ENCODE results near the gene KRTAP22-2.

Gene KRTAP22-2

DNA sequence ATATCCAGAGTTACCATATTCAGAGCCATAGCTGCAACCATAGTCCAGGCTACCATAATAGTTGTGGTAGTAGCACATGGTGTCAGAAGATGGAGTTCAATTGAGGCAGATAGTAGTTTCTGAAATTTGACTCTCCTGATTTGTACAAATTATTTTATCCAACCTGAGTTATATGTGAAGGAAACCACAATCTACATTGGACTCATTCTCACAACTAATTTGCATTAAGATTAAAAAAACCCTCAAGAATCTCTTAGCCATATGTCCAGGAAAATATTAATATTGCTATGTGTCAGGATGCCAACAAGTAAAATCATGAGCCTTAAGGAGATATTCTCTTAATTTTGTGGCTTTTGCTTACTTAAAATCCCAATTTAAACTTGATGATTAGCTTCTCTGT is at the start of gene KRTAP22-2:
KRTAP22-2 (minus strand) TSS at position 101 of the 400 bp plus-strand sequence.
- no peak for DNase-seq (ENCODE audit: low read depth)

DNA sequence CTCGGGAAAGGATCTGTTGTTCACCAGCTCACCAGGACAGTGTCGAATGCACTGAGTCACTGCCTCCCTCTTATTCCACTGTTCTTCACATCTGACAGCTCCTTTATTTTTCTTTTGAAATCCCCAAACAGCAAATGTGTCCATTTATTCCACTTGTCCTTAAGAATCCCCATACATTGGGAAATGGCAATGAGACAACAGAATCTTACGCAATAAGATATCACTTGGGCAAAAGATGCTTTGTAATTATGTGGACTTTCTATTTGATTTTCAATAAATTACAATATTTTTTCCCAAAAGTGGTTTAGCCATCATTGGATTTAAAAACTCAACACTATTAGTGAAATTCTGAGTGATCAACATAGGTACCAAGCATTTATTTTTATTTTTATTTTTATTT is 48.5 kb upstream of the KRTAP22-2 start:
- DNase-seq (ENCODE audit: low read depth): no peak

DNA sequence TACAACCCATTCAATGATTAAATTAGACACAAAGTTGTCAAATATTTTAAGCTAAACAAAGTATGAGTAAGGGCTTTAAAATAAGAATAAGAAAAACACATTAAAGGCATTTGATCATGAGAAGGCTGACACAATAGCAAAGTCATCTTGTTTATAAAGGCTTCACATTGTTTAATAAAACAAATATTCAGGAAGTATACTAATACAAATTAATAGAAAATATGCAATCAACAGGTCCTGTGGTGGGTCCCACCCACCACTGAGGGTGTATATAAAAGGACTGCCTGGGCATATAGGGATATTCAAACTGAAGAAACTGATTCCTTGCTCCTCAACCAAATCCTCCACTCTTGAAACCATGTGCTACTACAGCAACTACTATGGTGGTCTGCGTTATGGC is 44.7 kb upstream of the KRTAP22-2 start, which contains the start of gene KRTAP20-2:
KRTAP20-2 (plus strand) TSS at position 301 of the 400 bp plus-strand sequence; CDS start at position 359, 58 bp downstream.
- no peak for DNase-seq (ENCODE audit: low read depth)

DNA sequence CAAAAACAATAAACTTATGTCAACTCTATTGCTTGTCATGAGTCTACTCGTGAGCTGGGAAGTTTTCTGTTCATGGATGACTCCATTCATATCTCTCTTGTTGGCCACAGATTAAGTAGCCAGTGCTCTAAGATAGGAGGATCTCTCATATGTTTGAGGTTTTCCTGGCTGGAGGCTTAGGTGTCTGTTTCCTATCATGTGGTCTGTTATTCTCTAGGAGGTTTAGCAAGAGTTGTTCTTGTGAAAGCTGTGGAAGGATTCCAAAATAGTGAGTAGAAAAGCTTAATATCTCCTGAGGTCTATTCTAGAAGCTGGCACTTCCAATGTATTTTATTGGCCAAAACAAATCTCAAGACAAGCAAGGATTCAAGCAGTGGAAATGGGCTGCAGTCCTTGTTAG is 39.0 kb upstream of the KRTAP22-2 start:
- no peak for DNase-seq (ENCODE audit: low read depth)

DNA sequence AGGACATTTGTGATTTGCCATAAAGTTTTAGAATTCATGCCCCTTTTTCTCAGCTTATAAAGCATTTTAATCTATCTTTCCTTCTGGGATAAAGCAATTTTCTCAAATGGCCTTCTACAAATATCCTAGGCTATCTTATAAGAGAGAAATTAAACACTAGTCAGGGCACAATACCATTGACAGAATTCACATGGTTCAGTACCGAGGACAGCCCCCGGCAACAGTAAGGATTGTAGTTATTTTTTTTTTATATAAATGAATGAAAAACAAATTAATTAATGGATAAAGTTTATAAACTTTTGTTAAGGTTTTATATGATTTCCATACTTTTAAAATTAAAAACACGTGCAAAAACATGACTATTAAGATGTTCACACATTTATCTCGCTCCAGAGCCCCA is 37.9 kb upstream of the KRTAP22-2 start:
- DNase-seq (ENCODE audit: low read depth): no peak

DNA sequence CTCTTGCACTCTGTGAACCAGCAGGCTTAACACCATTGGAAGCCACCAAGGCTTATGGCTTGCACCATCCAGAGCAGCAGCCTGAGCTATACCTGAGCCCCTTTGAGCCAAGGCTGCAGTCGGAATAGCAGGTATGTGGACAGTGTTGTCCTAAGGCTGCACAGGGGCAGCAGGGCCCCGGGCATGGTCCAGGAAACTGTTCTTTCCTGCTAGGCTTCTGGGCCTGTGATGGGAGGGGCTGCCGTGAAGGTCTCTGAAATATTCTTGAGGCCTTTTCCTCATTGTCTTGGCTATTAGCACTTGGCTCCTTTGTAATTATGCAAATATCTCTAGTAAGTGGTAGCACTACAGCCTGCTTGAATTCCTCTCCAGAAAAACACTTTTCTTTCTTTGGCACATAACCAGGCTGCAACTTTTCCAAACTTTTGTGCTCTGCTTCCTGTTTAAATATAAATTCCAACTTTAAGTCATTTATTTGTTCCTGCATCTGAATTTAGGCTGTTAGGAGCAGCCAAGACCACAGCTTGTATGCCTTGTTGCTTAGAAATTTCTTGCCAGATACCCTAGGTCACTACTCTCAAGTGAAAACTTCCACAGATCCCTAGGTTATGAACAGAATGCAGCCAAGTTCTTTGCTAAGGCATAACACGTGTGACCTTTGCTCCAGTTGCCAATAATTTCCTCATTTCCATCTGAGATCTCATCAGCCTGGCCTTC is 35.4 kb upstream of the KRTAP22-2 start:
- no peak for DNase-seq (ENCODE audit: low read depth)

DNA sequence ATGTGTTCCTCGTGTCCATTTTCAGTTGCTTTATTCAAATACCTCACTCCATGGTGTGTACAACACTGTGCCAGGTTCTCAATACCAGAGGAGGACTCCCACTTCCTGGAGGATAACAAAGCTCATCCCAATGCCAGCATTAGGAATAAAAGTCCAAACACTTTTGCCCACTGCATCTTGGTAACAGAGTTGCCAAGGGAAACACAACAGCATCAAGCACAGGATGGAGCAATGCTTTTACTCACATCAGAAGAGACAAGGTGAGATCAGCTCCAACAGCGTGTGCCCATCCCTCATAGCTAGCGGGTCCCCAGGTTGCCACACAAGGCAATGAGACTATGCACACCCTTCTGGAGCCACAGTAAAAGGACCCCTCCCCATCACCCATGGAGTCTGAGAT is 33.2 kb upstream of the KRTAP22-2 start:
- DNase-seq (ENCODE audit: low read depth): no peak

DNA sequence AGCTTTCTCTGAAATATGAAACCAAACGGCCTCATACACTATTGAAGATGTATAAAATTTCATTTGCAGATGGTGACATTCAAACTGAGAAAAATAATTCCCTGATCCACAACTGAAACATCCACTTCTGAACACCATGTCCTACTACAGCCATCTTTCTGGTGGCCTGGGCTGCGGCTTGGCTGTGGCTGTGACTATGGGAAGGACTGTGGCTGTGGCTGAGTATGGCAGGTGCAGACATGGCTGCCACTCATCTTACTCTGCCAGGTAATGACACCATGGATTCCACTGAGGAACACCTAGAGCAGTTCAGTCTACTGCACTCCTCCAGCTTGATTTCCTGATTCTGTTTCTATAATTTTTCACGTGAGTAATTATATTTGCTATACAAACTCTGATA is 30.3 kb upstream of the KRTAP22-2 start, which contains the start of gene KRTAP20-4:
KRTAP20-4 (plus strand) TSS at position 106 of the 400 bp plus-strand sequence.
- DNase-seq (ENCODE audit: low read depth): no peak

DNA sequence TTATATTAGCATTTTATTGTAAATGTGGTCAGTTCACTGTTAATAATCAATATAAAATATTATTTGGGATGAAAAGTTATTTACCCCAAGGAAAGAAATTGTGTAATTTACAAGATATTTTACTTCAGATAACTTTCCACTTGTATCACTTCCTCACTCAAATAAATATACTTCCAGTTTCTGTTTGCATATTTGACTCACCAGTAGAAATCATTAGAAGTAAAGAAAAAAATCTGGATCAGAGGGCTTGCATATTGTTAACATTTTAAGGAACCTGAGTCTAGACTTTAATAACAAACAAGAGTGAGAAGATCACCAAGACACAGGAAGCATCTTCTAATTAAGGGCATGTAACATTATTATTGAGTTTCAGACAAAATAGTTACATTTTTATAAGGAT is 29.9 kb upstream of the KRTAP22-2 start:
- no peak for DNase-seq (ENCODE audit: low read depth)

DNA sequence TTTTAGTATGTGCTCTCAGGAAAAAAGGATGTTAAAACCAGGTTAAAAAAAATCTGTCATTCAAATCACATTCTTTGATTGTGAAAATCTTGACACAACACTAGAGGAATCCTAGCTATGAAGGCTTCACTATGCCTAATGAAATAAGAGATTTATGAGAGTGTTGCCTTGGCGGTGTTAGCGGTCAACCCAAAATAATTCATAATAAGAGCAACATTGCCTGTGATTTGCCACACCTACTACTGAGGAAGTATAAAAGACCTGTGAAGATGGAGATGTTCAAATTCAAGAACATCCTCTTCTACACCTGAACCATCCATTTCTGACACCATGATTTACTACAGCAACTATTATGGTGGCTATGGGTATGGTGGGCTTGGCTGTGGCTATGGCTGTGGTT is 25.9 kb upstream of the KRTAP22-2 start, which contains the start of gene KRTAP20-1:
KRTAP20-1 (plus strand) TSS at position 301 of the 400 bp plus-strand sequence; CDS start at position 331, 30 bp downstream.
- DNase-seq (ENCODE audit: low read depth): no peak

DNA sequence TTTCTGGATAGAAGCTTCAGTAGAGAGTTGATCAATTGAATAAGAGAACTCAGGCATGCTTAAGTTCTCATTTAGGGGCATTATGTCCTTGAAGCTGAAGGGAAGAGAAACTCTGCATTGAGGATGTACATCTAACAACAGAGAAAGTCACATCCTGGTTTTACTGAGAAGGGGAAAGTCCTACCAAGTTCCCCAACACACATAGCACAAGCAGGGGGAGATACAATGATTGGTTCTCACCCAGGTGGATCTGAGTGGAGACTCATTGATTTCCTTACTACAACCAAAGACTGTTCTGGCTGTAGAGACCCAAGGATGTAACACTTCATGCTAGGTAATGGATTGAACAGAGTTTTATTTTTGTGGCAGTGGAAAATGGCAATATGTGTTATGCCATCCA is 25.0 kb upstream of the KRTAP22-2 start:
- no peak for DNase-seq (ENCODE audit: low read depth)

DNA sequence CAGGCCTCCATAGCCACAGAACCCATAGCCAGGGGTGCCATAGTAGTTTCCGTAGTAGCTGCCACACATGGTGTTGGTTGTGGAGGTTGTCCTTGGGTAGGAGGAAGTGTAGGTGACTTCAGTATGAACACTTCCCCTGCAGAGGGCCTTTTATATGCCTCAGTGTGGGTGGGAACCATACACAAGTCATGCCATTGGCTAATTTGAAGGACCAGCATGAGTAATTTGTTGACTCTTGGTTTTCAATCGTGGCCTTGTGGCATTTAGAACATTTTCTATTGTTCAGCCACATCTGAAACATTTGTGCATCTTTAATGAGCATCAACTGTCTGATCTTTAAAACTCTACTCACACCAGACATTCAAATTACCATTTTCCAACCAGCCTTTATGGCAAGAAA is 23.6 kb upstream of the KRTAP22-2 start, which contains the start of gene KRTAP6-1:
KRTAP6-1 (minus strand) TSS at position 95 of the 400 bp plus-strand sequence; CDS start at position 69, 26 bp downstream.
- no peak for DNase-seq (ENCODE audit: low read depth)

DNA sequence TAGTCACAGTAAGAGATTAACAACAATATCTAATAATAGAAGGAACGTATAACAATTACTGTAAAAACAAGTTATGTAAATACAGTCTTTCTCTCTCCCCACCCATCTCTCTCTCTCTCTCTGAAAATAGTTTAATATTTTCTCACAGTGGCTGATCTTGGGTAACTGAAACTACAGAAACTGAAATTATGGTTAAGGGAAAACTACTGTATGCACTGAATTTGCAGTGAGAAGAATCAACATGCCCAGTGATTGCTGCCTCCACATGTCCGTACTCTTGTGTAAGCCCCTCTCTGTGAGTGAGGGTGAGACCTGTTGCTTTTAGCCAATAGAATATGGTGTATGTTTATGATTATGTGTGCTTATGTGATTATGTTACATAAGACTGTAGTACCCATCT is 21.9 kb upstream of the KRTAP22-2 start:
- DNase-seq (ENCODE audit: low read depth): no peak

DNA sequence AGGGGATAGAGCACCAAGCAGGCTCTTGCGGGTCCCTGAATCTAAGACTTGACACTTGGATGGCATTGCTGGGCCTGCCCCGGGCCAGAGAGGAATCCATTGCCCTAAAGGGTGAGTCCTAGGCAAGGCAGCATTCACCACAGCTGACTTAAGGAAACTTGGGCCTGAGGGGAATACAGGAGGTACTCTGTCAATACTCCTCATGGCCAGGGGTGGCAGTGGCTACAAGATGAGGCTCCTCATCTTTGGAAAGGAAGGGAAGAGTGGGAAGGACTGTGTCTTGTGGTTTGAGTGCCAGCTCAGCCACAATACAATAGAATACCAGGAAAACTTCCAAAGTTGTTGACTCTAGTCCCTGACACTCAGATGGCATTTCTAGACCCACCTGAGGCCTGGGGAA is 15.8 kb upstream of the KRTAP22-2 start:
- DNase-seq (ENCODE audit: low read depth): no peak

DNA sequence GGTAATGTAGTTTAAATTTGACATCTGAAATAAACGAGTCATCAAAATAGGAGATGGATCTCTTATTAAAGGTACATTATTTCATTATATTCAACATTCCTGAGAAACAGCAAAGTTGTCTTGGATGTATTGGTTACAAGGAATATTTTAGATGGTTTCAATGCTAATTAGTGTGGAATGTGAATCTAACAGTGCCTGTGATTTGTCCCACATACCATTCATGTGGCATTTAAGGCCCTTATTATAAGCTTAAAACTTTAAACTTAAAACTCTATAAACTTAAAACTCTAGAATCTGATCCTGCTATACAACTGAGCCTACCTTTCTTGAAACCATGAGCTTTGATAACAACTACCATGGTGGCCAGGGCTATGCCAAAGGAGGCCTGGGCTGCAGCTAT is 10.6 kb upstream of the KRTAP22-2 start, which contains the start of gene KRTAP22-1:
KRTAP22-1 (plus strand) TSS at position 301 of the 400 bp plus-strand sequence.
- no peak for DNase-seq (ENCODE audit: low read depth)

DNA sequence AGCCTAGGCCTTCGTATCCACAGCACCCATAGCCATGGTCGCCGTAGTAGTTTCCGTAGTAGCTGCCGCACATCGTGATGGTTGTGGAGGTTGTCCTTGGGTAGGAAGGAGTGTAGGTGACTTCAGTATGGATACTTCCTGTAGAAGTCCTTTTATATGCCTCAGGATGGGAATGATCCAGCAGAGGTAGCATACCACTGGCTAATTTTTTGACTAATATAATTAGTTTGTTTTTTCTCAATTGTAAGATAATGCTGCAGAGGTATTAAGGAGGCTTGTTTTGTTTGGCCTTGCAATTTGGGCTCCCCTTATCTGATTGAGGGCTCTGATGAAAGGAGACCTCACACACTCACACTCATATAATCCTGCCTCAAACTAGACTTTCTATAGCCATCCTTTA is 8.6 kb upstream of the KRTAP22-2 start, which contains the start of gene KRTAP6-2:
KRTAP6-2 (minus strand) TSS at position 101 of the 400 bp plus-strand sequence; CDS start at position 73, 28 bp downstream.
- no peak for DNase-seq (ENCODE audit: low read depth)

DNA sequence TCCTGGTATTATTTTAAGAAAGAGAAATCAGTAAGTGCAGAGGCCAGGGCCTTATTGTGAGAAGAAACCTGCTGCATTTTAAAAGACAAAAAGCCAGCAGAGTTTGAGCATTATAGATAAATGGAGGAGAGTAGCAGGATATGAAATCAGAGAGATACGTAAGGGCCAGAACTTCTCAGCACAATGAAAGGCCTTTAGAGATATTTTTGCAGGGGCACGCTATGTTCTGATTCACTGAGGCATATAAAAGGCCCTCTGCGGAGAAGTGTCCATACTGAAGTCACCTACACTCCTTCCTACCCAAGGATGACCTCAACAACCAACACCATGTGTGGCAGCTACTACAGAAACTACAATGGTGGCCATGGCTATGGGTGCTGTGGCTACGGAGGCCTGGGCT is 1.9 kb upstream of the KRTAP22-2 start, which contains the start of gene KRTAP6-3:
KRTAP6-3 (plus strand) TSS at position 301 of the 400 bp plus-strand sequence; CDS start at position 307, 6 bp downstream.
- DNase-seq (ENCODE audit: low read depth): no peak

DNA sequence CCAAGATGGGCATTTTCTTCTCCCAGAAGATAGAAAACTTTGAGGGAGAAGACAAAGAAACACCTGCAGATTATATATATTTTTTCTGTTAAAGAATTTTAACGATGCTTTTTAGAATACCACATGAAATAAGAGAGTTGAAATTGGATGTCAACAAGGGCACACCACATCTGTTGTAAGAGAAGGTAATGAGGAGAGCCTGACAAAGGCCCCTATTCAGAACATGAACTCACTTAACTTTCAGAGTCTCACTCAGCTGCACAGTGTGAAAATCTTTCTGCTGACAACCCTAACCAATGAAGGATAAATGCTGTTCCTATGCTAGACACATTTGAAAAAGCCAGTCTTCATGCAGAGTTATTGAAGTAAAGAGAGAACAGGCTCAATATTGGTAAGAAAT is 7.3 kb downstream of the KRTAP22-2 start:
- no peak for DNase-seq (ENCODE audit: low read depth)

DNA sequence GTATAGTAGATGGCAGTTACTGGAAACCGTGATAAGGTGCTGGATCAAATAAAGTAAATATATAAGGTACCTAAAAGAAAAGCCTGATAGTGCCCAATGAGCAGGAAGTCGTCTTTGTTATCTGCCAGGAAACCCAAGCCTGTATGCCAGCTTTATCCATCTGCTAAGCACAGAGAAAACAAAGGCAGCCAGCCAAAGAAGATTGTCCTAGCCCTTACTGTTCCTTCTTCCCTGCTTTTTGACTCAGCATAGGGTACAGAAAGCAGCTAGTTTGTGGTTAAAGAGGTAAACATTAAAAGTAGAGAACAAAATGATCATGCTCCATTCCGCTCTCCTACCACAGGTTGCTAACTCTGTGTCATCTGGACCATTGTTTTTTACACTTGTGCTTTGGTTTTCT is 10.1 kb downstream of the KRTAP22-2 start:
- no peak for DNase-seq (ENCODE audit: low read depth)

DNA sequence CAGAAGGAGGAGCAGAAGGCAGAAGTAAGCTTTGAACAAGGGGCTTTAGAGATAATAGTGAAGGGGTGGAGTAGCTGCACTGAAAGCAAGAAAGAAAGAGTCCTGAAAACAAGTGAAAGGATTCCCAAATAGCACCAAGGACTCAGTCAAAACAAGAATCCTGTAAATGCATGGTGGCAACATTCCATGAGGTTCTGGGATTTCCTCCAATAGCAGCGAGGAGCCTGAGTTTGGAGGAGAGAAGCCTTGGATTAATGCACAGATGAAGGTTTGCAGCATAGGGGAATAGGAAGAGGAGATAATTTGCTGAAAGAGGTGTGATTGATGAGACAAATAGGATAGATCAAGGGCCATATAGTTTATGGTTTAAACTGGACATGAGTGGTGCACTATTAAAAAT is 10.9 kb downstream of the KRTAP22-2 start:
- no peak for DNase-seq (ENCODE audit: low read depth)

DNA sequence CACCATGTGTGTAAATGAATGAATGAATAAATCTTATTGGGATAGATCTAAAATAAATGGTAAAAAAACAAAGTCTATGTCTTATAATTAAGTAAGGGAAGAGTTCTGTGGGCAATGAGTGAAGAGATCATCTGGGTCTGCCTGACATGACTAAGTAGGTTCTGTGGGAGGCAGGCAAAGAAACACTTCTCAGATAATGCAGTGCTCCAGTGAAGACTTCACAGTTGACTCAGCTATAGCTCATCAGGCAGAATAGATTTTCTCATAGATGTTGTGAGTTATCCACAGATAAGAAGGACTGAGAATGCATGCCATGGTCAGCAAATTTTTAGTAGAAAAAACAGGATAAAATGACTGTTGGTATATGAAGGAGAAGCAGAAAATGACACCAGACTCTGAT is 12.4 kb downstream of the KRTAP22-2 start:
- no peak for DNase-seq (ENCODE audit: low read depth)

DNA sequence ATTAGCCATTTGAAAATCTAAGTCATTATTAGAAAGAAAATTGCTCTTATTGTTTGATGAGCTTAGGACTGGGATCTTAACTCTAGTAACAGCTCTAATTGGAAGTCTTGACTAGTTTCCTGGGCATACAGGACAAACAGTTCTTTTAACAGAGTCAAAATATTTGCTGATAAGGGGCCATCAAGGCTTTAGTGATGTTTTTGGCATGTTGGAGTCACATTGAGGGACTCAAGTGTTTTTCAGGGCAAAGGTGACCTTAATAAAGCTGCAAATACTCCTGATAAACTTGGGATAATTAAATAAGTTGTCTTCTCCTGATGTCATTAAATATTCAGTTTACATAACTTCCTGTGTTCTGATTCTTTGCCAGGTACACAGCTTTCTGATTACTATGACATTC is 22.6 kb downstream of the KRTAP22-2 start:
- DNase-seq (ENCODE audit: low read depth): no peak

DNA sequence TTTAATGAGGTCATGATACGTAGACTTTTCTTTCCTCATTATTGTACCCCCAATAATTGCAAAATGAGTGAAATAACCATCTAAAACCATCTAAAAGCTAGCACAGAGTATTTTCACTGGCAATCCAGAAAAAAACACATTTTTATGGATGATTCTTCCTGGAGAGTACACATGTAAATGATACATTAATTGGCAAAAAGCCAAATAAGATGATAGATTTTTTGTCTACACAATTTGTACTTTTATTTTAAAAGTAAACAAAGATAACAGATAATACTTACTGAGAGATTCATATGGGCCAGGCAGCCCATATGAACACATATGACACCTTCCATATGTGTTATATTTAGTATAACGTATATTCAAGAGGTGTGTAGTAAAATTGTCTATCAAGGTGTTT is 26.6 kb downstream of the KRTAP22-2 start:
- no peak for DNase-seq (ENCODE audit: low read depth)
